NCI-H524 (cell line): ENCODE measurements around the gene RASL11A.
"Not testable (repeated sequence)": the region's sequence is repeated elsewhere in the genome, so short reads cannot be mapped to it uniquely, and the experiment has no call there.

ENCODE experiments used
- DNase-seq, 2 experiments: peaks; one replicate each; lab custom pipeline; 2025; lab: John Stamatoyannopoulos, UW

RASL11A gene

GRCh38 chr13:27267596-27267995, 3.0 kb upstream of the RASL11A start:
- DNase-seq = no peak

GRCh38 chr13:27269114-27269665, 1.4 kb upstream of the RASL11A start:
- no peak for DNase-seq

GRCh38 chr13:27271570-27272096, 1.0 kb downstream of the RASL11A start:
- no peak for DNase-seq

GRCh38 chr13:27273658-27274425, 3.2 kb downstream of the RASL11A start:
- no peak for DNase-seq

- no peak for DNase-seq
Measured at GRCh38 chr13:27274631-27275030, 4.0 kb downstream of the RASL11A start.

- DNase-seq = no peak
Measured at GRCh38 chr13:27276188-27276587, 5.6 kb downstream of the RASL11A start.

- no peak for DNase-seq
Measured at GRCh38 chr13:27279506-27279905, 8.9 kb downstream of the RASL11A start.

GRCh38 chr13:27280009-27280656, 9.5 kb downstream of the RASL11A start:
- DNase-seq = no peak

GRCh38 chr13:27280841-27281240, 10.2 kb downstream of the RASL11A start:
- DNase-seq = no peak

- peak; percentile 28 to 74 for DNase-seq
Measured at GRCh38 chr13:27281420-27281819, 10.8 kb downstream of the RASL11A start.

GRCh38 chr13:27283906-27284493, 13.4 kb downstream of the RASL11A start:
- DNase-seq = peak in 1 of 2 experiments; percentile 57

- no peak for DNase-seq
Measured at GRCh38 chr13:27288392-27288791, 17.8 kb downstream of the RASL11A start.

- DNase-seq = no peak
Measured at GRCh38 chr13:27289011-27289665, 18.5 kb downstream of the RASL11A start.

- no peak for DNase-seq
Measured at GRCh38 chr13:27290715-27291114, 20.1 kb downstream of the RASL11A start.

- DNase-seq = not testable (repeated sequence)
Measured at GRCh38 chr13:27291967-27292366, 21.3 kb downstream of the RASL11A start.

- peak in 1 of 2 experiments; percentile 47 for DNase-seq
Measured at GRCh38 chr13:27293076-27293691, 22.6 kb downstream of the RASL11A start.

GRCh38 chr13:27293873-27294515, 23.4 kb downstream of the RASL11A start:
- DNase-seq = no peak

- no peak for DNase-seq
Measured at GRCh38 chr13:27295096-27295495, 24.5 kb downstream of the RASL11A start.

- no peak for DNase-seq
Measured at GRCh38 chr13:27295660-27296059, 25.0 kb downstream of the RASL11A start.

- no peak for DNase-seq
Measured at GRCh38 chr13:27296496-27296895, 25.9 kb downstream of the RASL11A start.

GRCh38 chr13:27298849-27299248, 28.2 kb downstream of the RASL11A start:
- DNase-seq = no peak
